Forelimb muscle (tissue), 1 donor: ENCODE results near the gene GDPD3. TPM values are rescaled to one million over a fixed set of nuclear protein-coding genes. Genes with fewer than 3 reads are reported as not detected.

Experiments used
- DNase-seq: peaks from one replicate; pipeline ENCODE4 v3.0.0-alpha.2; 2013; ENCODE audit warnings: low read depth
- polyA plus RNA-seq: library from polyadenylated mRNA; unstranded; fragments of 120-200 nt; gene quantifications from one replicate; pipeline ENCODE4 v1.2.1, GENCODE V29; 2013; ENCODE audit not compliant: insufficient read length

The GDPD3 gene
- polyA plus RNA-seq, 1 donor = 5.4 TPM

DNA sequence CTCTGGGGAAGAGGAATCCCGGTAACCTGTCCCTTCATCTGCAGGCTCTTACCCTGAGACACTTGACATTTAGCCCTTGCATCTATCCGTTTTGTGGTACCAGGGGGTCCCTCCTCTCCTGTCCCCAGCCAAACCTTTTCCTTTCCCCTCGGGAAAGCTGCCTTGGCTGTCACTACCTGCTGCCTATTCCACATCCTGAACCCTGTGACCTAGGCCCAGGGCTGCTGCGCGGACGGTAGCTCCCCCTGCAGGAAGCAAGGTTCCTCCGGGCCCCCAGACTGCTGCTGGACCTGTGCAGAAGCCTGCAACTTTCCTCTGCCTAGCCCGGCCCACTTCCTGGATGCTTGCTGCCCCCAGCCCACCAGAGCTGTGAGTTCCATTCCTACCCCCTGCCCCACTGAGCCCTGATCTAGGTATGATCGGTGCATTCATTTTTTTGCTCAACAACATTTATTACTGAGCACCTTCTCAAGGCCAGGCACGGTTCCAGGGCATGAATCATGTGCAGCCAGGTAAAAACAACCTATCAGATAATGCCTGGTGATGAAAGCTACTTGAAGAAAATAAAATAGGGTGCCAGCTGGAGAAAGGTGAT lies 58.3 kb downstream of the GDPD3 start:
- DNase-seq = no peak

Other genes with a start within 250 kb of the GDPD3 start
- 2.5 TPM for gene SEZ6L2, start 214.0 kb downstream of the GDPD3 start, polyA plus RNA-seq
- 0.29 TPM for gene ASPHD1, start 213.0 kb downstream of the GDPD3 start, polyA plus RNA-seq
- gene KCTD13, start 187.3 kb downstream of the GDPD3 start, polyA plus RNA-seq = 11.7 TPM
- gene TMEM219, start 151.5 kb downstream of the GDPD3 start, polyA plus RNA-seq = 62.2 TPM
- gene TAOK2, start 139.7 kb downstream of the GDPD3 start, polyA plus RNA-seq = 33.1 TPM
- 13.3 TPM for gene HIRIP3, start 117.9 kb downstream of the GDPD3 start, polyA plus RNA-seq
- 33.9 TPM for gene INO80E, start 117.3 kb downstream of the GDPD3 start, polyA plus RNA-seq
- 0.61 TPM for gene DOC2A, start 102.5 kb downstream of the GDPD3 start, polyA plus RNA-seq
- gene C16orf92, start 90.3 kb downstream of the GDPD3 start, polyA plus RNA-seq = not detected
- gene TLCD3B, start 82.3 kb downstream of the GDPD3 start, polyA plus RNA-seq = 1.3 TPM
- gene ALDOA, start 47.8 kb downstream of the GDPD3 start, polyA plus RNA-seq = 2,367 TPM
- gene PPP4C, start 37.5 kb downstream of the GDPD3 start, polyA plus RNA-seq = 61.8 TPM
- gene TBX6, start 21.6 kb downstream of the GDPD3 start, polyA plus RNA-seq = 0.77 TPM
- 29.3 TPM for gene YPEL3, start 17.3 kb downstream of the GDPD3 start, polyA plus RNA-seq
- 39.6 TPM for gene MAPK3, start 9.7 kb upstream of the GDPD3 start, polyA plus RNA-seq
- 13.1 TPM for gene CORO1A, start 70.1 kb upstream of the GDPD3 start, polyA plus RNA-seq
- gene BOLA2B, start 80.1 kb upstream of the GDPD3 start, polyA plus RNA-seq = 23.9 TPM
- 19.1 TPM for gene SLX1A, start 80.3 kb upstream of the GDPD3 start, polyA plus RNA-seq
- 1.8 TPM for gene SULT1A3, start 85.7 kb upstream of the GDPD3 start, polyA plus RNA-seq
- gene NPIPB13, start 134.9 kb upstream of the GDPD3 start, polyA plus RNA-seq = 6.9 TPM
- gene CD2BP2, start 241.8 kb upstream of the GDPD3 start, polyA plus RNA-seq = 33.0 TPM